ENCODE results near the gene CRY2.

Gene CRY2

GRCh38 chr11:45847911-45848316 is 639 bp downstream of the CRY2 start:
- TF ChIP-seq CTCF (IDR thresholded peaks at IDR 0.05) = no peak

- TF ChIP-seq CTCF (IDR thresholded peaks at IDR 0.05) = no peak
These were observed 1.4 kb downstream of the CRY2 start for GRCh38 chr11:45848654-45849081.

- no peak for TF ChIP-seq CTCF (IDR thresholded peaks at IDR 0.05)
These were observed 3.2 kb downstream of the CRY2 start for GRCh38 chr11:45850446-45850845.

- no peak for TF ChIP-seq CTCF (IDR thresholded peaks at IDR 0.05)
These were observed 4.0 kb downstream of the CRY2 start for GRCh38 chr11:45851228-45851627.

- TF ChIP-seq CTCF (IDR thresholded peaks at IDR 0.05) = no peak
These were observed 4.9 kb downstream of the CRY2 start for GRCh38 chr11:45852018-45852711.

- TF ChIP-seq CTCF (IDR thresholded peaks at IDR 0.05) = no peak
These were observed 5.4 kb downstream of the CRY2 start for GRCh38 chr11:45852712-45853101.

GRCh38 chr11:45853332-45854219 is 6.3 kb downstream of the CRY2 start:
- no peak for TF ChIP-seq CTCF (IDR thresholded peaks at IDR 0.05)

Data from LNCAP (cell line).